Hindlimb muscle (tissue), 1 donor: Measurements from ENCODE around the gene SEC31B. TPM values are rescaled to one million over a fixed set of nuclear protein-coding genes. Genes with fewer than 3 reads are reported as not detected.

Experiments
- DNase-seq: peaks from one replicate; pipeline ENCODE4 v3.0.0-alpha.2; 2013
- polyA plus RNA-seq: library from polyadenylated mRNA; unstranded; fragments of 120-200 nt; gene quantifications from one replicate; pipeline ENCODE4 v1.2.1, GENCODE V29; 2013; ENCODE audit not compliant: insufficient read length

The SEC31B gene
- polyA plus RNA-seq, 1 donor, result 12.4 TPM

DNA sequence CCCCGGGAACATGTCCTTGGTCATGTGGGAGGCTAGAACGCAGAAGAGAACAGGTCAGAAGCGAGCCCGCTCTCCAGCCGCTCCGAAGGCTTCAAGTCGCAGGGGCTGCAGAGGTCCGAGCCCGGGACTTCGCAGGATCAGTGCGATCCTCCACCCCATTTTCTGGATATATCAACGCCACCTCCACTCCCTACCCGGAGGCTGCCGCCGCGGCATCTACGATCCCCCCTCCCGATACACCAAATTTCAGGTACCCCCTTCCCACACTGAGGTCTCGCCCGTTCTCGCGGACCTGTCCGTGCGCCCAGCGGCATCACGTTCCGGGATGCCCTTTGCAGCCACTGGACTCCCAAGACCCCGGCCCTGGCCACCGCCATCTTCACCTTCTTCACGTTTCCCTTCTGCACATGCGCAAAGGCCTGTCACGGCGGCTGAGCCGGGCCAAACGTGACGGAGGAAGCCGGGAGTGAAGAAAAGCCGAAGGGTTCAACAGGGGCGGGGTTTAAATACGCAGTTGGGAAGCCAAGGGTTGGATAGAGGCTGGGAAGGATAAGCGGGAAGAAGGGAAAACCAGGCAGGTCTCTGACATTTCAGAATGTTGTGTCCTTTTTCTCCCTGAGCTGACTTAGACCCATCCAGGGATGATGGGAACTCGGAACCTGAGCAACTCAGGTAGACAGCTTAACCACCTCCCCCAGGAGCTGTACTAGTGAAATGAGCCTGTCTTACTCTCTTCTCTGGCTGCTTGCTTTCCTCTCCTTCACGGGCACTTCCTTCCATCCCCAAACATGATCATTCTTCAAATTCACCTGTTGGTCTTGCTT is 10.0 kb upstream of the SEC31B start, which contains the start of gene NDUFB8:
Gene NDUFB8, minus strand, starts transcription at position 397 of the 824 bp plus-strand sequence. Its CDS starts 20 bp downstream, at position 377.
- DNase-seq, result peak; percentile 90

DNA sequence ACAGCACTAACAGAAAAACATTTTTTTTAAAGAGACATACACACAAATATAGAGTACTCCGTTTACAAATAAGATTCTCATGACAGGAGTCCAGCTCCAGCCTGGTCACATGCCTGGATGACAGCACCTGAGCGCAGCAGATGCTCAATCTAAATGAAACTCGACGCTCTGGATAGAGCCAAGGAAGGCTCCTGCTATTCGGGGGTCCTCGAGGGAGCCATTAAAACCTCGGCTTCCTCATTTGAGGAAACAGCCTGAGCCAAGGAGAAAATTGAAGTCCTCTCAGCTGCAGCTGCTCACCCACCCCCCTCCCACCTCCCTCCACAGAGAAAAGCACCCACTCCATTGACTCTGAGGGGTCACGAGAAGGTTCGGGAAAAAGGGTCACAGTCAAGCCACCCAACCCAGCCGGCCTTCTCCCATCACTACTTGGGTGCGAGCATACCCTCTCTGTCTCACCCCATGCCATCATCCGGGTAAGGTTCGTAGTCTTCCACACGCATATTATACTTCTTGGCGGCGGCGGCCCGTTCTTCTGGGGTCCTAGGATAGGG is 9.3 kb upstream of the SEC31B start:
- peak; percentile 77 for DNase-seq

DNA sequence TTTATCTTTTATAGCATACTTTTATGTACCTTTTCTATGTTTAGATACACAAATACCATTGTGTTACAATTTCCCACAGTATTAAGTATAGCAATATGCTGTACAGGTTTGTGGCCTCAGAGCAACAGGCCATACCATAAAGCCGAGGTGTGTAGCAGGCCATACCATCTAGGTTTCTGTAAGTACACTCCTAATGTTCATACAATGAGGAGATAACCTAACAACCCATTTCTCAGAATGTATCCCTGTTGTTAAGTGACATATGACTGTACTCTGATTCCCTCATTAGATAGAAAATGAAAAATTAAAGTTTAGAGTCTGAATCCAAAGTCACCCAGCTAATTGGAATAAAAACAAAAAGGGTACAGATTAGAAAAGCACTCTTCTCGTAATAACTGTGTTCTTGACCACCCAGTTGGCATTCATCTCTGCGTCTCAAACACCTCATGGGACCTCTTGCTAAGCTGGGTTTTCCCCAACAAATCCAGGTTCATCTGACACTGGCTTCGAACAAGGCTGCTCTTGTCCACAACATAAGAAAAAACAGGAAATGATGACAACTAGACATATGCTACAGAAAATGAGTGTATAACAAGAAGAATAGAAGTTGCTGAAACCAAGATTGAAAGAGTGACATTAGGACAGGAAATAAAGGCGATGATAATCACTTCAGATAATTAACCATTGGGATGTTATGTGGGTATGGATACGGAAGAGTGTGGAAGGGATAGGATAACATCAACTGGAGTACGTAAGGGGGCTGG is 8.6 kb upstream of the SEC31B start:
- DNase-seq, result no peak

- DNase-seq, result no peak
Measured at GRCh38 chr10:100524638-100525037, 5.0 kb upstream of the SEC31B start.

- DNase-seq, result no peak
Measured at GRCh38 chr10:100524206-100524605, 4.5 kb upstream of the SEC31B start.

GRCh38 chr10:100522945-100523344 is 3.3 kb upstream of the SEC31B start:
- no peak for DNase-seq

- DNase-seq, result no peak
Measured at GRCh38 chr10:100522107-100522801, 2.6 kb upstream of the SEC31B start.

- DNase-seq, result no peak
Measured at GRCh38 chr10:100520811-100521210, 1.1 kb upstream of the SEC31B start.

- DNase-seq, result peak; percentile 45
Measured at GRCh38 chr10:100518761-100519241, 860 bp downstream of the SEC31B start.

- DNase-seq, result no peak
Measured at GRCh38 chr10:100516847-100517246, 2.8 kb downstream of the SEC31B start.

DNA sequence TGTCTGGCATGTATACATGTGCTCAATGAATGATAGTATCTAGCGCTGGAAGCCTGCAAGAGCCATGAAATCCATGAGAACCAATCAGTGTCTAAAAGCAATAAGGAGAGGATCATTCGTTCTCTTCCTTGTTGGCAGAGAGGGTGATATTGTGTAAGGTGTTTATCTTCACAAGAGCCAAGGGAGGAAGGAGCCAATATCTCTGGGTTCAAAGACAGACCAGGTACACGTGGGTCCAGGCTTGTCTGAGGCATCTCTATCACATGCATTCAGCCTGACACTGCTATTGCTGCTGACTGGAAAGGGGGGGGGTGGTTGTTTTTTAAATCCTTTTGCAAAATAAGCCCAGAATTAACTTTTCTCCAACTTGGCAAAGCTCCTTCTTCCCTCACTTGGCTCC is 4.0 kb downstream of the SEC31B start:
- DNase-seq, result no peak

- no peak for DNase-seq
Measured at GRCh38 chr10:100510533-100511308, 8.9 kb downstream of the SEC31B start.

DNA sequence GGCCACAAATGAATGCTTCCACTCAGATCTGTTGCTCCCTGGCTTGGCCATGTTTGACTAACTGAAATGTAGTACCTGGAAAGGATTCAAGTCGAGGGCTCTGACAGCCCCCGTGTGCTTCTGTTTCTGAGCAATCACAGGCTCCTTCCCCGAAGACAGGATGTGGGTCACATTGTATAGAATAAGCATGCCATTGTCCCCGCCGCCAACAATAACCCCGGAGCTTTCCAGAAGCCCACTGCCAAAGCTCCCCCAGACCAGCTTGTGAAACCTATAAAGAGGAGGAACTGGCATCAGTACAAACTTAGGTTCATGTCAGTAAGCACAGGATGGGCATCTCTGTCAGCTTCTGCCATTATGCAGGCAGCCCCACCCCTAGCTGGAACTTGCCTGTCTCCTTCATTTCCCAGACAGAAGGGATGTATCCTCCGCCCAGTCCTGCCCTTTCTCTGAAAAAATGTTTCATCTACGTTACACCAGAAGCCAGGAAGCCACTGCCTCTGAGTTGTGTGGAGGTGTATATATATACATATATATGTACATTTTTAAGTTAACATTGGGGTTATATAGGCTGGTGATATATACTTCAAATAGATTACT is 10.3 kb downstream of the SEC31B start:
- DNase-seq, result no peak

DNA sequence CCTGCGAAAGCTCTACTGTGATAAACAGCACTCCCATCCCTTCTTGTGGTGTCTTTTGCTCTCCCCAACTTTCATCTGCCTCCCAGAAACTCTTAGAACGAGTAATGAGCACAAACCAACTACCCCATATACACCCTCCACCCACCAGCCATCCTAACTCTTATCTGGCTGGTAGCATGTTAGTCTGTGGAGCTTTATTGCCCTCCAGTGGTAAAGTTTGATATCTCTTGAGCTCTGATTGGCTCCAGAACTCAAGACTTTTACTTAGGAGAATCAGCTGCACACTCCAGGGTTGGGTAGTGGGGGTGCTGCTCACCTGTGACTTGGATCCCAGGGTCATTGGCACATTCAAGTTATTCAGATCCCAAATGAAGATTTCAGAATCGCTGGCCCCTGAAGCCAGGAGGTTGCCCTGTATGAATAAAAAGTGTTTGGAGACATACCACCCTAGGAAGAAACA is 10.9 kb downstream of the SEC31B start:
- DNase-seq, result peak; percentile 11

GRCh38 chr10:100508266-100508665 is 11.4 kb downstream of the SEC31B start:
- no peak for DNase-seq

DNA sequence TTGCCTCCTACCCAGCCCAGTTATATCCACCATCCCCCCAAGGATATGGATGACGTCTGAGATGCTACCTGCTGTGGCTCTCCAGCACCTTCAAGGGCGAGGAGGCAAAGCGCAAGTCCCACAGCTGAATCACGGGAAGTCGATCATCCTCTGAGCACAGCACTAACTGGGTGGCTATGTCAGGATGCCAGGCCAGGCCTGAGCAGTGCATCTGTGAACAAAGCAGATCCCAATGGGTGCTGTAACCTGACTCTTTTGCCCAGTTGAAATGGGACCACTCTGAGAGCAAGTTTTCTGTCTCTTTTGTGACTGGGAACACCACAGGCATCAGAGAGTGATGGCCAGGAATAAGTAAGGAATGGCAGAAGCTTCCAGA is 12.3 kb downstream of the SEC31B start:
- no peak for DNase-seq

DNA sequence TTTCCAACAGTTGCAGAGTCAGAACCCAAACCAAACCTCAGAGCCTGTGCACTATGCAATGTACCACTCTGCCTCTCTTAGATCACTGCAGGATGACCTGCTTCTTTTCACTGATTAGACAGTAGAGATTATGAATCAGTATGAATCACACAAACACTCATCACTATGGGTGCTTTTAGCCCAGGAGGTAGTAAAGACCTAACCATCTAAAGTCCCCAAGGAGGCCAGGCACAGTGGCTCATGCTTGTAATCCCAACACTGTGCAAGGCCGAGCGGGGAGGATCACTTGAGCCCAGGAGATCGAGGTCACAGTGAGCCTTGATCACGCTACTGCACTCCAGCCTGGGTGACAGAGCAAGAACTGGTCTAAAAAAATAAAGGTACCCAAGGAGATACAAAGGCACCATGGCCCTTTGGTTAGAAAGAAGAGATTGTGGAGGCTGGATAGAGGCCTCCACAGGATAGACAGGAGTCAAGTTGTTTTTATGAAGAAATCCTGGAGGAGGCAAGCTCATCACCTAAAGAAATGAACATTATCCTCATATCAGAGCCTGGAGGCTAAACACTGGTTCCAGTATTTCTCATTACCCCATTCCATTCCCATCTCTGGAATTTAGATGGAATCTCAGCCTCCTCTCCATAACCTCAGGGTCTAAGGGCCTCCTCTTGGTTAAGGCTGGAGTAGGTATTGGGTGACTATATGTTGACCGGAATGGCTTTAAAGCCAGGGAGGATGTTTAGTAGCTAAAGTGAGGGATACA is 12.9 kb downstream of the SEC31B start:
- DNase-seq, result no peak

GRCh38 chr10:100505164-100505563 is 14.5 kb downstream of the SEC31B start:
- no peak for DNase-seq

- no peak for DNase-seq
Measured at GRCh38 chr10:100504096-100504495, 15.6 kb downstream of the SEC31B start.

DNA sequence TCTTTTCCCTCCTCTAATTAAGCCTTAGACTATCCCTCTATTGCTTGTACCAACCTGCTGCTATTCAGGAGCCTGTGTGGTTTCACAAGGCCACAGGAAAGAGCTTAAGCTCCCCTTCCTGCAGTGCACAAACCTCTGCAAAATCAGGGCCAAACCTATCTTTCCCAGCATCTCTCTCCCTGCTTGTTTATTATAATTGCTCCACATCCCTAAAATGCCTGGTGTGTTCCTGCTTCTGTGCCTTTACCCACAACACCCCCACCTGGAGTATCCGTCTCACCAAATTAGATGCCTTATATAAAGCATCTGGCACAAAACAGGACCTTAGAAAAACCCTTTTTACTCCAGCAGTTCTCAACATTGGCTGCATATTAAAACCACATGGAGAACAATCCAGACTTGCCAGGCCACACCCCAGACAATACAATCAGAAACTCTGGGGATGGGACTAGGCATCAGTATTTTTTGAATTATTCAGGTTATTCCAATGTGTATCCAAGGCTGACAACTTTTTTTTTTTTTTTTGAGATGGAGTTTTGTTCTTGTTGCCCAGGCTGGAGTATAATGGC is 16.7 kb downstream of the SEC31B start:
- DNase-seq, result no peak
